HEK293T (cell line): ENCODE results near the gene SRF.

Source experiments
- CTCF ChIA-PET: fragments of 350-600 bp; formaldehyde crosslinking; extraction: SDS; loops from one replicate; lab custom pipeline; 2021; ENCODE audit warnings: antibody characterized with exemption, inconsistent platforms; lab: Yijun Ruan, JAX
- POLR2A ChIA-PET: fragments of 350-600 bp; formaldehyde crosslinking; extraction: SDS; loops from one replicate; lab custom pipeline; 2020; ENCODE audit warnings: antibody characterized with exemption, inconsistent platforms; lab: Yijun Ruan, JAX
- DNase-seq: peaks from one replicate; pipeline ENCODE4 v3.0.0; 2012; ENCODE audit warnings: mixed read lengths; ENCODE audit errors: extremely low spot score
- ARNT ChIP-seq: fragments of 450-650 bp; IDR thresholded peaks from 2 replicates; pipeline ENCODE4 v1.6.1; 2017; ENCODE audit warnings: mild to moderate bottlenecking
- BHLHE40 ChIP-seq: fragments of 450-650 bp; IDR thresholded peaks from 2 replicates; pipeline ENCODE4 v1.6.1; 2016; ENCODE audit warnings: mild to moderate bottlenecking, moderate library complexity, borderline replicate concordance
- CTBP1 ChIP-seq: fragments of 450-650 bp; IDR thresholded peaks from 2 replicates; pipeline ENCODE4 v1.6.1; 2016; ENCODE audit warnings: borderline replicate concordance
- ELF4 ChIP-seq: fragments of 450-650 bp; IDR thresholded peaks from 2 replicates; pipeline ENCODE4 v1.6.1; 2017; ENCODE audit warnings: antibody characterized with exemption
- FOXA1 ChIP-seq: fragments of 450-650 bp; IDR thresholded peaks from 2 replicates; pipeline ENCODE4 v1.6.1; 2016; ENCODE audit warnings: mild to moderate bottlenecking
- FOXK2 ChIP-seq: fragments of 450-650 bp; IDR thresholded peaks from 2 replicates; pipeline ENCODE4 v1.6.1; 2016; ENCODE audit warnings: mild to moderate bottlenecking
- FOXM1 ChIP-seq: fragments of 450-650 bp; IDR thresholded peaks from 2 replicates; pipeline ENCODE4 v1.6.1; 2017; ENCODE audit warnings: mild to moderate bottlenecking, borderline replicate concordance
- HDGF ChIP-seq: fragments of 450-650 bp; IDR thresholded peaks from 2 replicates; pipeline ENCODE4 v1.6.1; 2017; ENCODE audit warnings: antibody characterized with exemption, borderline replicate concordance
- L3MBTL2 ChIP-seq: fragments of 450-650 bp; conservative IDR thresholded peaks from 2 replicates; pipeline ENCODE4 v1.6.1; 2016; ENCODE audit warnings: mild to moderate bottlenecking
- LEF1 ChIP-seq: fragments of 450-650 bp; IDR thresholded peaks from 2 replicates; pipeline ENCODE4 v1.6.1; 2017; ENCODE audit warnings: mild to moderate bottlenecking, borderline replicate concordance
- NFRKB ChIP-seq: fragments of 450-650 bp; IDR thresholded peaks from 2 replicates; pipeline ENCODE4 v1.6.1; 2016; ENCODE audit warnings: mild to moderate bottlenecking, moderate library complexity
- SP1 ChIP-seq: fragments of 450-650 bp; IDR thresholded peaks from 2 replicates; pipeline ENCODE4 v1.6.1; 2017
- SUZ12 ChIP-seq: fragments of 450-650 bp; IDR thresholded peaks from 2 replicates; pipeline ENCODE4 v1.6.1; 2016; ENCODE audit warnings: mild to moderate bottlenecking
- TARDBP ChIP-seq: fragments of 450-650 bp; IDR thresholded peaks from 2 replicates; pipeline ENCODE4 v1.6.1; 2016
- ZNF384 ChIP-seq: fragments of 450-650 bp; IDR thresholded peaks from 2 replicates; pipeline ENCODE4 v1.6.1; 2016
- TF ChIP-seq, protein P1 (sequence below): fragments of 450-650 bp; IDR thresholded peaks from 2 replicates; pipeline ENCODE4 v1.6.1; 2016

SRF gene

DNA sequence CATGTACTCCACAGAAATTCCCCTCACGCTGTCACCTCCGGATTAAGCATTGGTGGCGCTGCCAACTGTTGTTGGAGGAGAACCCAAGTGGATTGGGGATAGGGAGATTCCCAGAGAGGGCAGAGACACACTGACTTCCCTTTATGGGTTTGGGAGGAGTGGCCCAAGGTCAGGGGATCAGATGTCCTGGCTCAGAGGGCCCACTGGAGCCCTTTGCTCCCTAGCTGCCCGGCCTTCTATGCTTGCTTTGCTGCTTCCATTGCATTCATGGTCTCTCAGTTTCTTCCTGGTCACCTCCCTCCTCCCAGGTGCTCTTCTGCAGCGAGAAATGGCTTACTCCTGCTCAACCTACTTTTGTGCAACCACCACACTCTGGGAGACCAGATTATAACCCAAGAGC, 25.3 kb downstream of the SRF start:
- ChIA-PET POLR2A (interaction anchor here (1.2 kb wide), 1 partner anchor 14 kb away, joined by 5 read pairs; the partner anchor contains the start of gene CUL9), CTCF (no interaction called here)
- no peak for DNase-seq
- TF ChIP-seq TARDBP = no peak
- TF ChIP-seq BHLHE40 = no peak
- TF ChIP-seq FOXM1 = no peak
- no peak for TF ChIP-seq LEF1
- TF ChIP-seq FOXA1 = no peak
- no peak for TF ChIP-seq NFRKB
- TF ChIP-seq L3MBTL2 = no peak
- no peak for TF ChIP-seq ZNF384
- no peak for TF ChIP-seq SUZ12
- TF ChIP-seq, protein P1, sequence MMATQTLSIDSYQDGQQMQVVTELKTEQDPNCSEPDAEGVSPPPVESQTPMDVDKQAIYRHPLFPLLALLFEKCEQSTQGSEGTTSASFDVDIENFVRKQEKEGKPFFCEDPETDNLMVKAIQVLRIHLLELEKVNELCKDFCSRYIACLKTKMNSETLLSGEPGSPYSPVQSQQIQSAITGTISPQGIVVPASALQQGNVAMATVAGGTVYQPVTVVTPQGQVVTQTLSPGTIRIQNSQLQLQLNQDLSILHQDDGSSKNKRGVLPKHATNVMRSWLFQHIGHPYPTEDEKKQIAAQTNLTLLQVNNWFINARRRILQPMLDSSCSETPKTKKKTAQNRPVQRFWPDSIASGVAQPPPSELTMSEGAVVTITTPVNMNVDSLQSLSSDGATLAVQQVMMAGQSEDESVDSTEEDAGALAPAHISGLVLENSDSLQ = no peak
- TF ChIP-seq HDGF = no peak
- no peak for TF ChIP-seq SP1
- TF ChIP-seq ARNT = no peak
- TF ChIP-seq CTBP1 = no peak
- TF ChIP-seq ELF4 = no peak
- no peak for TF ChIP-seq FOXK2

DNA sequence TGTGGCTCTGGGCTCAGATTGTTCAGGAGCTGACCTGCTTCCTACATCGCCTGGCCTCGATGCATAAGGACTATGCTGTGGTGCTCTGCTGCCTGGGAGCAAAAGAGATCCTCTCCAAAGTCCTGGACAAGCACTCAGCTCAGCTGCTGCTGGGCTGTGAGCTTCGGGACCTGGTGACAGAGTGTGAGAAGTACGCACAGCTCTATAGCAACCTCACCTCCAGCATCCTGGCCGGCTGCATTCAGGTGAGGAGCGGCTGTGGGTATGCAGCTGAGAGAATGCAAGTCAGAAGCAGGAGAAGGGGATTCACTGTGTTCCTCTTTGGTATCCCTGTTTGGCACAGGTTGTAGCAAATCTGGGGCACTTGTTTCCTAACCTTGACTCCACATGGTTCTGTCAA, 28.8 kb downstream of the SRF start:
- no peak for DNase-seq
- POLR2A ChIA-PET = interaction anchor here (1.0 kb wide), 1 partner anchor 47 kb away, joined by 3 read pairs; no protein-coding TSS in a partner anchor
- TF ChIP-seq, protein P1 = no peak
- TF ChIP-seq ARNT (no peak), ELF4 (no peak), FOXK2 (no peak), FOXM1 (no peak), SUZ12 (no peak), CTBP1 (no peak), L3MBTL2 (no peak), BHLHE40 (no peak), SP1 (no peak), TARDBP (no peak), NFRKB (no peak), ZNF384 (no peak), LEF1 (no peak), FOXA1 (no peak), HDGF (no peak)
- CTCF ChIA-PET = no interaction called here

DNA sequence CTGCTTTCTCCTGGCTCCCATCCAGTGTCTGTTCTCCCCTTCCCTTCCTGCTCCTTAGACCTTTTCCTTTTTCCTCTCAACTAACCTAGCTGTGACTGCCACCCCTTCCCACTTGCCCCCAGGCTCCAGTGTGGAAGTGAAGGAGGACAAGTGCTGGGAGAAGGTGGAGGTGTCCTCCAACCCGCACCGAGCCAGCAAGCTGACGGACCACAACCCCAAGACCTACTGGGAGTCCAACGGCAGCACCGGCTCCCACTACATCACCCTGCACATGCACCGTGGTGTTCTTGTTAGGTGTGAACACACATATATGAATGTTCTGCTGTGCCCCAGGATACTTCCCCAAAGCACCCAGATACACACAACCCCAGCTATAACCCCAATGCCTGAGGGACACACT, 29.5 kb downstream of the SRF start:
- no peak for DNase-seq
- TF ChIP-seq SUZ12 (no peak), LEF1 (no peak), CTBP1 (no peak), ELF4 (no peak)
- CTCF ChIA-PET = no interaction called here
- POLR2A ChIA-PET = interaction anchor here (1.0 kb wide), 1 partner anchor 16 kb away, joined by 4 read pairs; no protein-coding TSS in a partner anchor

DNA sequence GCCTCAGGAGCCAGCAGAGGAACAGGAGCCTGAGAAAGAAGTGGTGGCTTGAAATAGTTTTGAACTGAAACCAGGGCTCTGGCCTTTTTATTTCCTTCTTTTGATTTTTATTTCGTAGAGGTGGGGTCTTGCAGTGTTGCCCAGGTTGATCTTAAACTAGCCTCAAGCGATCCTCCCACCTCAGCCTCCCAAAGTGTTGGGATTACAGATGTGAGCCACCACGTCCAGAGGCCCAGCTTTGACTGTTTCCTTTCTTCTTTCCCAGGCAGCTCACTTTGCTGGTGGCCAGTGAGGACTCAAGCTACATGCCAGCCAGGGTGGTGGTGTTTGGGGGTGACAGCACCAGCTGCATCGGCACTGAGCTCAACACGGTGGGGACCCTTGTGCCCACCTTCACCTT, 31.4 kb downstream of the SRF start:
- CTCF ChIA-PET = no interaction called here
- POLR2A ChIA-PET = interaction anchor here (0.9 to 1.4 kb wide), 3 partner anchors 20 to 35 kb away, joined by 3 to 5 read pairs (median 3); partner anchors contain the start of gene CUL9
- TF ChIP-seq FOXA1 = no peak
- no peak for TF ChIP-seq L3MBTL2
- no peak for TF ChIP-seq LEF1
- TF ChIP-seq ARNT = no peak
- no peak for TF ChIP-seq ZNF384
- TF ChIP-seq CTBP1 = no peak
- no peak for TF ChIP-seq SP1
- no peak for TF ChIP-seq BHLHE40
- no peak for TF ChIP-seq HDGF
- no peak for TF ChIP-seq ELF4
- DNase-seq = no peak

DNA sequence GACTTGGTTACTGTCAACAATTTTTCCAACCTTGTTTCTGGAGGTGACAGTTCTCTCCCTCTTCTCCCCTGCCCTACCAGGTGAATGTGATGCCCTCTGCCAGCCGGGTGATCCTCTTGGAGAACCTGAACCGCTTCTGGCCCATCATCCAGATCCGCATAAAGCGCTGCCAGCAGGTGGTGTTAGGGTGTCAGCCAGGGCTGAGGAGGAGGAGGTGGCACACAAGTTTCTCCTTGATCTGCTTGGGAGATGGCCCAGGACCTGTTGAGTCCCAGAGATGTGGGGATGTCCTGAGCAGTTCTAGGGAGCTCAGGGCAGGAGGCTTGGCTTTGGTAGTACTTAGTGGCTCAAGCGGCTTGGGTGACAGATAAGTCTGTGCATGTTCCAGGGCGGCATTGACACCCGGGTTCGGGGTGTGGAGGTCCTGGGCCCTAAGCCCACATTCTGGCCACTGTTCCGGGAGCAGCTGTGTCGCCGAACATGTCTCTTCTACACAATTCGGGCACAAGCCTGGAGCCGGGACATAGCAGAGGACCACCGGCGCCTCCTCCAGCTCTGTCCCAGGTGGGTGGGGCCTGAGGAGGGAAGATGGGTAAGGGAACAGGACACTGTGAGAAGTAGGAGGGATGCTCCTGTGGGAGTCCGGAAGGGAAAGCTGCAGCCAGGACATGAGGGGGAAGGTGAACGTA, 32.1 kb downstream of the SRF start:
- DNase-seq = no peak
- ChIA-PET CTCF (interaction anchor here (0.6 kb wide), 1 partner anchor 274 kb away, joined by 3 read pairs; the partner anchor contains the start of gene CNPY3), POLR2A (interaction anchor here (0.5 to 1.1 kb wide), 2 partner anchors 35 to 49 kb away, joined by 3 read pairs; no protein-coding TSS in a partner anchor)
- TF ChIP-seq ARNT = no peak
- TF ChIP-seq, protein P1 = no peak
- TF ChIP-seq FOXM1 = no peak
- TF ChIP-seq LEF1 = no peak
- TF ChIP-seq FOXA1 = no peak
- TF ChIP-seq CTBP1 = no peak

DNA sequence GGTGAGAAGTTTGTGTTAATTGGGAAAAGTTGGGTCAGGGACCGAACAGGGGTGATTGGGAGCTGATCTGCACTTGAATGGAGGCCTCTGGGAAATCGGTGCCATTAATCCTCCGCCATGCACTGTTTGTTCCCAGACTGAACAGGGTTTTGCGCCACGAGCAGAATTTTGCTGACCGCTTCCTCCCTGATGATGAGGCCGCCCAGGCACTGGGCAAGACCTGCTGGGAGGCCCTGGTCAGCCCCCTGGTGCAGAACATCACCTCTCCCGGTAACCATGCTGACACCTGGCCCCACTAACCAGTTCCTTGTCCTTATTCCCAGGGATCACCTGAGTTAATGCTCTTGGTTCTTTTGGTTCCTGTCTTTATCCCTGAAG, 32.6 kb downstream of the SRF start:
- TF ChIP-seq HDGF (no peak), FOXK2 (no peak), NFRKB (no peak), TARDBP (no peak), ELF4 (no peak), L3MBTL2 (no peak), LEF1 (no peak), CTBP1 (no peak), FOXA1 (no peak), SP1 (no peak), FOXM1 (no peak), ARNT (no peak), ZNF384 (no peak), BHLHE40 (no peak), SUZ12 (no peak)
- TF ChIP-seq, protein P1 = no peak
- CTCF ChIA-PET = interaction anchor here (0.6 kb wide), 1 partner anchor 274 kb away, joined by 3 read pairs; the partner anchor contains the start of gene CNPY3
- POLR2A ChIA-PET = no interaction called here
- no peak for DNase-seq
